HCT116 (cell line): ENCODE data around the gene HDAC5. TPM values are rescaled to one million over a fixed set of nuclear protein-coding genes. Genes with fewer than 3 reads are reported as not detected.

ENCODE experiments used
- ATAC-seq: fragments of 200-7000 bp; cut with Tn5 transposase; 2 replicates; pipeline ENCODE4 v1.9.1; 2020; ENCODE audit warnings: mild to moderate bottlenecking, moderate library complexity
- BruUV-seq: library from RNA; stranded (reverse); fragments of 400-500 nt; replicated peaks from 2 replicates; lab custom pipeline; 2021; lab: Mats Ljungman, UMichigan
- CTCF ChIA-PET: fragments of 300-600 bp; sonication (Branson Sonifier 250); formaldehyde crosslinking; loops from one replicate; lab custom pipeline; 2021; ENCODE audit warnings: antibody characterized with exemption; lab: Charles Lee
- POLR2A ChIA-PET: fragments of 300-600, 350-600 bp; sonication (Branson Sonifier 250); formaldehyde crosslinking; loops from one replicate; lab custom pipeline; 2021; ENCODE audit warnings: antibody characterized with exemption; lab: Charles Lee
- RAD21 ChIA-PET, 2 experiments: fragments of 300-600 bp; sonication (Branson Sonifier 250); formaldehyde crosslinking; loops; one replicate each; lab custom pipeline; 2023; ENCODE audit warnings: low total read pairs in 2 of 2; ENCODE audit not compliant: uncharacterized antibody in 2 of 2, unreplicated experiment in 2 of 2, low non-redundant PET in 1 of 2; lab: Charles Lee
- DNase-seq: peaks from one replicate; pipeline ENCODE4 v3.0.0-alpha.2; 2010; ENCODE audit warnings: low read depth, low spot score
- H2AFZ ChIP-seq: fragments of 200-600 bp; shearing (Covaris generic), sonication (generic); 2 replicates; pipeline ENCODE4 v1.6.1; 2017; ENCODE audit warnings: low read depth, mixed run types, mixed read lengths, antibody characterized with exemption, low read length; ENCODE audit not compliant: poor library complexity, severe bottlenecking
- H3K27ac ChIP-seq: 2 replicates; pipeline ENCODE4 v1.5.1; 2012; ENCODE audit warnings: low read depth, low read length
- H3K27me3 ChIP-seq: fragments of 200-600 bp; sonication (generic); 2 replicates; pipeline ENCODE4 v1.6.1; 2016; ENCODE audit warnings: mixed run types, low read length, mixed read lengths; ENCODE audit not compliant: insufficient read depth
- H3K36me3 ChIP-seq, 2 experiments: fragments of 200-500 bp in 1 of 2; fragments of 200-600 bp in 1 of 2; sonication (Bioruptor generic) in 1 of 2; sonication (generic) in 1 of 2; 2 replicates each; pipeline versions ENCODE4 v1.5.1 to v1.6.1; 2014 to 2016; ENCODE audit warnings: low read length in 2 of 2, inconsistent platforms in 1 of 2, mixed read lengths in 1 of 2, mixed run types in 1 of 2; ENCODE audit not compliant: insufficient read depth in 2 of 2, control insufficient read depth in 1 of 2
- H3K4me1 ChIP-seq, 2 experiments: fragments of 200-600 bp in 1 of 2; sonication (generic) in 1 of 2; 2 replicates each; pipeline versions ENCODE4 v1.5.1 to v1.6.1; 2012 to 2017; ENCODE audit warnings: low read length in 2 of 2, inconsistent platforms in 1 of 2, mild to moderate bottlenecking in 1 of 2, mixed read lengths in 1 of 2, mixed run types in 1 of 2, moderate library complexity in 1 of 2; ENCODE audit not compliant: insufficient read depth in 2 of 2, control insufficient read depth in 1 of 2
- H3K4me2 ChIP-seq: fragments of 200-600 bp; sonication (generic); 2 replicates; pipeline ENCODE4 v1.6.1; 2017; ENCODE audit warnings: mixed run types, low read length, mixed read lengths
- H3K4me3 ChIP-seq, 2 experiments: fragments of 200-600 bp in 1 of 2; sonication (generic) in 1 of 2; replicated peaks in 1 of 2; 2 replicates each; pipeline ENCODE4 v1.5.1; 2011 to 2016; ENCODE audit warnings: low read length in 2 of 2, control low read depth in 1 of 2, low read depth in 1 of 2, mild to moderate bottlenecking in 1 of 2, mixed read lengths in 1 of 2, mixed run types in 1 of 2
- H3K79me2 ChIP-seq: fragments of 200-600 bp; sonication (generic); 2 replicates; pipeline ENCODE4 v1.6.1; 2017; ENCODE audit warnings: mild to moderate bottlenecking, mixed run types, low read length, moderate library complexity, mixed read lengths; ENCODE audit not compliant: insufficient read depth
- H3K9ac ChIP-seq: fragments of 200-600 bp; sonication (generic); 2 replicates; pipeline ENCODE4 v1.6.1; 2016; ENCODE audit warnings: low read length, mixed read lengths
- H3K9me2 ChIP-seq: fragments of 200-600 bp; sonication (generic), shearing (Covaris generic); 2 replicates; pipeline ENCODE4 v1.6.1; 2017; ENCODE audit warnings: mixed run types, mild to moderate bottlenecking, moderate library complexity; ENCODE audit not compliant: insufficient read depth
- H3K9me3 ChIP-seq, 2 experiments: fragments of 200-500 bp in 1 of 2; fragments of 200-600 bp in 1 of 2; sonication (Bioruptor generic) in 1 of 2; sonication (generic) in 1 of 2; 2 replicates each; pipeline ENCODE4 v1.6.1; 2014 to 2017; ENCODE audit warnings: low read length in 2 of 2, mixed read lengths in 2 of 2, inconsistent platforms in 1 of 2, low read depth in 1 of 2, mild to moderate bottlenecking in 1 of 2, mixed run types in 1 of 2, moderate library complexity in 1 of 2; ENCODE audit not compliant: control insufficient read depth in 1 of 2, insufficient read depth in 1 of 2
- H4K20me1 ChIP-seq: fragments of 200-600 bp; sonication (generic), shearing (Covaris generic); 2 replicates; pipeline ENCODE4 v1.6.1; 2017; ENCODE audit warnings: mixed run types, mild to moderate bottlenecking, moderate library complexity; ENCODE audit not compliant: insufficient read depth
- CBX3 ChIP-seq: IDR thresholded peaks from 2 replicates; pipeline ENCODE4 v1.6.1; 2012; ENCODE audit warnings: low read depth
- CEBPB ChIP-seq: IDR thresholded peaks from 2 replicates; pipeline ENCODE4 v1.6.1; 2012; ENCODE audit warnings: low read depth
- CTCF ChIP-seq, 3 experiments: fragments of 200-600 bp in 1 of 3; sonication (generic) in 1 of 3; IDR thresholded peaks in 2 of 3; conservative IDR thresholded peaks in 1 of 3; 2 replicates each; pipeline ENCODE4 v1.5.1; 2012 to 2017; ENCODE audit warnings: low read depth in 2 of 3, low read length in 2 of 3, antibody characterized with exemption in 1 of 3, borderline replicate concordance in 1 of 3, control low read depth in 1 of 3, mild to moderate bottlenecking in 1 of 3, mixed read lengths in 1 of 3, mixed run types in 1 of 3, moderate library complexity in 1 of 3; ENCODE audit not compliant: insufficient read depth in 1 of 3
- EGR1 ChIP-seq: IDR thresholded peaks from 2 replicates; pipeline ENCODE4 v1.6.1; 2012; ENCODE audit warnings: low read depth
- ELF1 ChIP-seq: IDR thresholded peaks from 2 replicates; pipeline ENCODE4 v1.6.1; 2012; ENCODE audit warnings: low read depth, borderline replicate concordance
- FOSL1 ChIP-seq: IDR thresholded peaks from 2 replicates; pipeline ENCODE4 v1.6.1; 2012; ENCODE audit warnings: low read depth
- JUND ChIP-seq: IDR thresholded peaks from 2 replicates; pipeline ENCODE4 v1.6.1; 2012
- POLR2AphosphoS5 ChIP-seq: IDR thresholded peaks from 2 replicates; pipeline ENCODE4 v1.6.1; 2011; ENCODE audit warnings: mild to moderate bottlenecking, low read depth, low read length, moderate library complexity
- RAD21 ChIP-seq: IDR thresholded peaks from 2 replicates; pipeline ENCODE4 v1.6.1; 2012; ENCODE audit warnings: low read depth, mild to moderate bottlenecking
- SIN3A ChIP-seq: IDR thresholded peaks from 2 replicates; pipeline ENCODE4 v1.6.1; 2012; ENCODE audit warnings: low read depth
- SRF ChIP-seq: IDR thresholded peaks from 2 replicates; pipeline ENCODE4 v1.6.1; 2012; ENCODE audit warnings: low read depth
- TCF7L2 ChIP-seq: IDR thresholded peaks from 2 replicates; pipeline ENCODE4 v1.7.0; 2011; ENCODE audit warnings: borderline replicate concordance, inconsistent platforms; ENCODE audit not compliant: insufficient read depth, insufficient read length; ENCODE audit errors: extremely low read depth
- YY1 ChIP-seq: IDR thresholded peaks from 2 replicates; pipeline ENCODE4 v1.6.1; 2011; ENCODE audit warnings: low read length, low read depth, moderate library complexity, mild to moderate bottlenecking; ENCODE audit not compliant: insufficient replicate concordance; ENCODE audit errors: extremely low read depth
- ZFX ChIP-seq: fragments of 450-650 bp; IDR thresholded peaks from 2 replicates; pipeline ENCODE4 v1.6.1; 2017
- ZNF274 ChIP-seq: fragments of 200-500 bp; sonication (Bioruptor generic); IDR thresholded peaks from 2 replicates; pipeline ENCODE4 v1.6.1; 2014; ENCODE audit warnings: mild to moderate bottlenecking, low read depth, low read length, inconsistent platforms
- intact Hi-C: fragments of 100-400 bp; cut with micrococcal nuclease; formaldehyde crosslinking; loops from 2 replicates; pipeline ENCODE4 v1.10.0; 2022
- total RNA-seq: library from RNA; stranded (reverse); gene quantifications from one replicate; pipeline ENCODE4 v1.2.1, GENCODE V29; 2021; ENCODE audit not compliant: unreplicated experiment

HDAC5 gene
- total RNA-seq, 1 experiment from 2014 or later, result 32.9 TPM

- no peak for ATAC-seq
- Histone ChIP-seq H3K9me2 (no peaks in the 10 kb centered on the region), H3K4me3 (no peak overlapping the region), H3K36me3 (peaks cover 14 to 34% of the 10 kb centered on the region in 2 experiments; a peak in 2 of 4 replicates), H3K4me1 (no peaks in the 10 kb centered on the region), H3K27me3 (no peaks in the 10 kb centered on the region), H3K9ac (no peak overlapping the region), H3K9me3 (no peaks in the 10 kb centered on the region), H3K79me2 (peaks cover 92% of the 10 kb centered on the region), H3K4me2 (no peak overlapping the region), H3K27ac (no peak overlapping the region), H2AFZ (no peak overlapping the region), H4K20me1 (peaks cover 15% of the 10 kb centered on the region; the same call in 1 of the 2 replicates)
- ChIA-PET POLR2A (interaction anchor here (0.9 to 1.3 kb wide), 3 partner anchors 18 to 46 kb away, joined by 3 read pairs; no protein-coding TSS in a partner anchor), RAD21 (interaction anchor here in 1 of 2 experiments (0.6 kb wide), 1 partner anchor 676 kb away, joined by 4 read pairs; no protein-coding TSS in a partner anchor), CTCF (interaction anchor here (0.6 to 3.5 kb wide), 2 partner anchors 18 to 100 kb away, joined by 4 to 40 read pairs; no protein-coding TSS in a partner anchor)
- DNase-seq, result no peak
- no peak for TF ChIP-seq YY1
- TF ChIP-seq ELF1, result no peak
- TF ChIP-seq RAD21, result no peak
- TF ChIP-seq CBX3, result no peak
- no peak for TF ChIP-seq CEBPB
- no peak for TF ChIP-seq ZFX
- TF ChIP-seq ZNF274, result no peak
- no peak for TF ChIP-seq SRF
- TF ChIP-seq EGR1, result no peak
- no peak for TF ChIP-seq TCF7L2
- BruUV-seq, result TSS peak; percentile 21
- intact Hi-C loops, result no loop called here
Observed at GRCh38 chr17:44044071-44044470, 79.4 kb downstream of the HDAC5 start.

- Histone ChIP-seq H4K20me1 (peaks cover 12% of the 10 kb centered on the region; the same call in 1 of the 2 replicates), H2AFZ (no peak overlapping the region), H3K79me2 (peaks cover 92% of the 10 kb centered on the region), H3K9me2 (no peaks in the 10 kb centered on the region), H3K4me3 (no peak overlapping the region), H3K9me3 (no peaks in the 10 kb centered on the region), H3K9ac (no peak overlapping the region), H3K4me1 (no peaks in the 10 kb centered on the region), H3K27ac (no peak overlapping the region; the same call in 1 of the 2 replicates), H3K27me3 (no peaks in the 10 kb centered on the region), H3K36me3 (peaks cover 15 to 32% of the 10 kb centered on the region in 2 experiments; a peak in 3 of 4 replicates), H3K4me2 (no peak overlapping the region)
- ATAC-seq (no peak), DNase-seq (no peak)
- intact Hi-C loops, result no loop called here
- ChIA-PET CTCF (interaction anchor here (2.3 to 3.5 kb wide), 2 partner anchors 100 to 125 kb away, joined by 9 to 40 read pairs; no protein-coding TSS in a partner anchor), RAD21 (no interaction called here), POLR2A (interaction anchor here (0.7 to 1.3 kb wide), 2 partner anchors 26 to 498 kb away, joined by 3 read pairs; no protein-coding TSS in a partner anchor)
- no TSS peak for BruUV-seq
- TF ChIP-seq POLR2AphosphoS5, result no peak
- no peak for TF ChIP-seq ELF1
- TF ChIP-seq FOSL1, result no peak
- TF ChIP-seq SIN3A, result no peak
- TF ChIP-seq SRF, result no peak
- no peak for TF ChIP-seq JUND
- no peak for TF ChIP-seq TCF7L2
- TF ChIP-seq CEBPB, result no peak
- no peak for TF ChIP-seq CTCF (IDR thresholded peaks at IDR 0.05 in 2 of 3, conservative IDR thresholded peaks at IDR 0.05 in 1 of 3; ENCODE audit: borderline replicate concordance in 1 of 3, insufficient read depth in 1 of 3, low read depth in 2 of 3, low read length in 2 of 3)
- TF ChIP-seq ZFX, result no peak
Observed at GRCh38 chr17:44043272-44043696, 80.2 kb downstream of the HDAC5 start.
